ENCODE data around the gene MYO1D. TPM values are rescaled to one million over a fixed set of nuclear protein-coding genes. Genes with fewer than 3 reads are reported as not detected.
"Not testable (repeated sequence)": the region's sequence is repeated elsewhere in the genome, so short reads cannot be mapped to it uniquely, and the experiment has no call there.

MYO1D gene
- total RNA-seq, 1 experiment from 2014 or later, result 23.5 TPM

GRCh38 chr17:32921017-32921416 is 44.1 kb upstream of the MYO1D start:
- Histone ChIP-seq H2AFZ (ENCODE audit: low read length) (no peak overlapping the region), H3K4me3 (ENCODE audit: low read length) (no peak overlapping the region), H3K36me3 (ENCODE audit: low read depth, low read length) (no peaks in the 10 kb centered on the region), H3F3A (ENCODE audit: low read length, unreplicated experiment) (no peaks in the 10 kb centered on the region), H3K9me3 (ENCODE audit: low read length) (no peaks in the 10 kb centered on the region), H3K79me2 (ENCODE audit: low read length) (no peaks in the 10 kb centered on the region), H3K27ac (ENCODE audit: low read length) (no peak overlapping the region), H3K4me1 (ENCODE audit: insufficient read depth, low read length) (no peaks in the 10 kb centered on the region), H3K9me2 (replicated peaks; ENCODE audit: low read length) (no peaks in the 10 kb centered on the region), H3K9ac (ENCODE audit: low read length) (no peak overlapping the region), H3K27me3 (ENCODE audit: low read length) (no peaks in the 10 kb centered on the region), H4K20me1 (ENCODE audit: low read length) (no peaks in the 10 kb centered on the region), H3K4me2 (ENCODE audit: low read length) (no peak overlapping the region)
- ATAC-seq (no peak), DNase-seq (no peak)
- ChIA-PET CTCF (no interaction called here), POLR2A (ENCODE audit: unreplicated experiment) (no interaction called here)
- intact Hi-C loops (cut with micrococcal nuclease), result no loop called here
- TF ChIP-seq EZH2 (IDR thresholded peaks at IDR 0.05; ENCODE audit: low read length, unreplicated experiment), result no peak
- TF ChIP-seq CTCF (conservative IDR thresholded peaks at IDR 0.05; ENCODE audit: low read depth, low read length), result no peak
- TF ChIP-seq EZH2phosphoT487 (IDR thresholded peaks at IDR 0.05; ENCODE audit: borderline replicate concordance, low read length), result no peak
- BruUV-seq (replicated peaks), result no TSS peak

DNA sequence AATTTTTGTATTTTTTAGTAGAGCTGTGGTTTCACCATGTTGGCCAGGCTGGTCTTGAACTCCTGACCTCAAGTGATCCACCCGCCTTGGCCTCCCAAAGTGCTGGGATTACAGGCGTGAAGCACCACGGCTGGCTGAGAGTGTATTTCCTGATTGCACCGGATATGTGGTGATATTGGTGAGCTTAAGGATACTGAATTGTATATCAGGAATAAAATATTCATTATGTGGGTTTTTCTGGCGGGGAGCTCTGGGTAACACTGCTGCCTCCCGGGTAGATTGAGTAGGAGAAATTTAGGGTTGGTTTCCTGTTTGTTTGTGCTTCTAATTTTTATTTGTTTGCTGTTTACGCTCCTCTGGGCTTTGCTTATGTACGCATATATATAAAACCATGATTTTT is 43.4 kb upstream of the MYO1D start:
- H3K9me3 ChIP-seq (ENCODE audit: low read length), result no peaks in the 10 kb centered on the region
- no peak overlapping the region for H3K9ac ChIP-seq (ENCODE audit: low read length)
- ATAC-seq (no peak), DNase-seq (no peak)
- H3K4me2 ChIP-seq (ENCODE audit: low read length), result no peak overlapping the region
- no peaks in the 10 kb centered on the region for H3F3A ChIP-seq (ENCODE audit: low read length, unreplicated experiment)
- intact Hi-C loops (cut with micrococcal nuclease), result no loop called here
- H4K20me1 ChIP-seq (ENCODE audit: low read length), result no peaks in the 10 kb centered on the region
- H3K36me3 ChIP-seq (ENCODE audit: low read depth, low read length), result no peaks in the 10 kb centered on the region
- no peak overlapping the region for H2AFZ ChIP-seq (ENCODE audit: low read length)
- H3K4me1 ChIP-seq (ENCODE audit: insufficient read depth, low read length), result no peaks in the 10 kb centered on the region
- CTCF ChIA-PET, result interaction anchor here (0.6 kb wide), 1 partner anchor 21 kb away, joined by 3 read pairs; no protein-coding TSS in a partner anchor
- no peaks in the 10 kb centered on the region for H3K79me2 ChIP-seq (ENCODE audit: low read length)
- POLR2A ChIA-PET (ENCODE audit: unreplicated experiment), result no interaction called here
- H3K9me2 ChIP-seq (replicated peaks; ENCODE audit: low read length), result no peaks in the 10 kb centered on the region
- no peak overlapping the region for H3K4me3 ChIP-seq (ENCODE audit: low read length)
- BruUV-seq (replicated peaks), result no TSS peak
- TF ChIP-seq EZH2 (IDR thresholded peaks at IDR 0.05; ENCODE audit: low read length, unreplicated experiment) (no peak), CTCF (conservative IDR thresholded peaks at IDR 0.05; ENCODE audit: low read depth, low read length) (no peak), EZH2phosphoT487 (IDR thresholded peaks at IDR 0.05; ENCODE audit: borderline replicate concordance, low read length) (no peak)
- H3K27me3 ChIP-seq (ENCODE audit: low read length), result no peaks in the 10 kb centered on the region
- no peak overlapping the region for H3K27ac ChIP-seq (ENCODE audit: low read length)

- H3K79me2 ChIP-seq (ENCODE audit: low read length); H3F3A ChIP-seq (ENCODE audit: low read length, unreplicated experiment); H3K27ac ChIP-seq (ENCODE audit: low read length); intact Hi-C loops (cut with micrococcal nuclease); DNase-seq; H3K9me2 ChIP-seq (replicated peaks; ENCODE audit: low read length); H3K9me3 ChIP-seq (ENCODE audit: low read length); ATAC-seq; H3K9ac ChIP-seq (ENCODE audit: low read length); POLR2A ChIA-PET (ENCODE audit: unreplicated experiment); H3K36me3 ChIP-seq (ENCODE audit: low read depth, low read length); H3K4me3 ChIP-seq (ENCODE audit: low read length); H3K4me1 ChIP-seq (ENCODE audit: insufficient read depth, low read length); H4K20me1 ChIP-seq (ENCODE audit: low read length); H3K4me2 ChIP-seq (ENCODE audit: low read length); H3K27me3 ChIP-seq (ENCODE audit: low read length); BruUV-seq (replicated peaks); H2AFZ ChIP-seq (ENCODE audit: low read length): not testable (repeated sequence)
- CTCF ChIA-PET, result interaction anchor here (0.6 kb wide), 1 partner anchor 21 kb away, joined by 3 read pairs; no protein-coding TSS in a partner anchor
Observed at GRCh38 chr17:32919876-32920275, 43.0 kb upstream of the MYO1D start.
